ENCODE data around the gene SPRED2.

The SPRED2 gene

DNA sequence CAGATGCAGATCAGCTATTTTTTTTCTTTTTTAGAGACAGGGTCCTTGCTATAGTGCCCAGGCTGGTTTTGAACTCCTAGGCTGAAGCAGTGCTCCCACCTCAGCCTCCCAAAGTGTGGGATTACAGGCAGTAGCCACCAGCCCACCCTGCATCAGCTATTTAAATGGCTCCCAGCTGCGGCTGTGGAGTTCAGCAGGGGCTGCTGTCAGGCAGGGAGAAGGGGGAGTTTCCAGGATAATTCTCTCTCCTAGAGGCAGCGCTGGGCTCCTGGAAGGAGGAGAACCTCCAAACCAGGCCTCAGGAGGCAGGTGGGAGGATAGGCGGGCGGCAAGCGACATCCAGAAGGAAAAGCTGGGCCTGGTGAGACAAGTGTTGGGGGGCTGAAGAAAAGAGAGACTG lies 139.0 kb downstream of the SPRED2 start:
- H3K27ac ChIP-seq: no peak overlapping the region
- TF ChIP-seq, protein P1, sequence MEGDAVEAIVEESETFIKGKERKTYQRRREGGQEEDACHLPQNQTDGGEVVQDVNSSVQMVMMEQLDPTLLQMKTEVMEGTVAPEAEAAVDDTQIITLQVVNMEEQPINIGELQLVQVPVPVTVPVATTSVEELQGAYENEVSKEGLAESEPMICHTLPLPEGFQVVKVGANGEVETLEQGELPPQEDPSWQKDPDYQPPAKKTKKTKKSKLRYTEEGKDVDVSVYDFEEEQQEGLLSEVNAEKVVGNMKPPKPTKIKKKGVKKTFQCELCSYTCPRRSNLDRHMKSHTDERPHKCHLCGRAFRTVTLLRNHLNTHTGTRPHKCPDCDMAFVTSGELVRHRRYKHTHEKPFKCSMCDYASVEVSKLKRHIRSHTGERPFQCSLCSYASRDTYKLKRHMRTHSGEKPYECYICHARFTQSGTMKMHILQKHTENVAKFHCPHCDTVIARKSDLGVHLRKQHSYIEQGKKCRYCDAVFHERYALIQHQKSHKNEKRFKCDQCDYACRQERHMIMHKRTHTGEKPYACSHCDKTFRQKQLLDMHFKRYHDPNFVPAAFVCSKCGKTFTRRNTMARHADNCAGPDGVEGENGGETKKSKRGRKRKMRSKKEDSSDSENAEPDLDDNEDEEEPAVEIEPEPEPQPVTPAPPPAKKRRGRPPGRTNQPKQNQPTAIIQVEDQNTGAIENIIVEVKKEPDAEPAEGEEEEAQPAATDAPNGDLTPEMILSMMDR (conservative IDR thresholded peaks at IDR 0.05): no peak

- H3K27ac ChIP-seq: no peak overlapping the region
- TF ChIP-seq, protein P1 (conservative IDR thresholded peaks at IDR 0.05): no peak
Measured at GRCh38 chr2:65292461-65293011, 139.9 kb downstream of the SPRED2 start.

GRCh38 chr2:65292106-65292400 lies 140.3 kb downstream of the SPRED2 start:
- TF ChIP-seq, protein P1 (conservative IDR thresholded peaks at IDR 0.05): no peak
- no peak overlapping the region for H3K27ac ChIP-seq

DNA sequence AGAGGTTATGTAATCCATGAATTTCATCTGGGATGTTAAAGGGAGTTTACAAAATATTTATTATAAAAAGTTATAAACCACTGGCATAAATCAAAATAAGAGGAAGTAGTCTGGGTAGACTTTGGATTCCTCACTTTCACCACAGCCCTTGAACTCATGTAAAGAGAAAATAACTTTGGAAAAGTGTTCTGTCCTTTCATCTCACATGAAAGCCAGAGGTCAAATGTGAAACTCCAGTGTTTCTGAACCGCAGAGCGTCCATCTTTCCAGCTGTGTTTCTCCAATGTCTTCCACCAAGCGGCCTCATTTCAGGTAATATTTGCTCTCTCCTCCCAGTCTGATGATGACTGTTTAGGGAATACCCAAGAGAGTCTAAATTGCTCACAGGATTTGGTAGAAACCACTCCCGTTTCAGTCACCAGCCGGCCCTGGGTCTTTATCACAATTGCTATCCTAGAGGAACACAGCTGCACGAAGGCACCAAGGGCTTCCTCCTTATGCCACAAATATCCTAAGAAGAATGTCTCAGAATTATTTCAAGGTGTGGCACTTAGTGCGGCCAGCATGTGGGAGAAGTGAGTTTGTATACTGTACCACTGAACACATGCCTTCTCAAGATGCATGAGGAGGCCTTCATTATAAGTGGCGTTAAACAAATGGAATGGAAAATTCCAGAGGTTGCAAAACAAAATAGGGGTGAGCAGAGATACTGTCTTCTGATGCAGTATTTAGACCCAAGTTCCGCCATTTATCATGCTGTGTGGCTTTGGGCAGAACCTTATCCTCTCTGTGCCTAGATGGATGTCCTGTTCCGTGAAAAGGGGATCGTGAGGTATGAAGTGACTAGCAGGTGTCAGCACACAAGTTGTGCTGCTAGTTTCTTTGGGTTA lies 140.9 kb downstream of the SPRED2 start:
- H3K27ac ChIP-seq: no peak overlapping the region
- TF ChIP-seq, protein P1 (conservative IDR thresholded peaks at IDR 0.05): no peak

DNA sequence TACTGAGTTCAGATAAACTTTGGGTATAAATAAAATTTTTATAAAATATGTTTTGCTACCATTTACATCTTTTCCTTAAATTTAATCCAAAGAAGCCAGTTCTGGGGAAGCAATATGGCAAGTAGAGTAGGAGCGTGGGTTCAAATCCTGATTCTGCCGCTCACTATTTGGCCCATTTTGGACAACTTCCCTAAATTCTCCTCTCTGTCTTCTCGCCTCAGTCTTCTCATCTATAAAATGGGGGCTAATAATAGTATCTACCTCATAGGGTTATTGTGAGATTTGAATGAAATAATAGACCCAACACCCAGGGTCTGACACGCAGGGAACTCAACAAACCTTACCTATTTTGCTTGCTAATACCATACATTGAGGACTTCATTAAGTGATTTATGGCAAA lies 145.0 kb downstream of the SPRED2 start:
- TF ChIP-seq, protein P1 (conservative IDR thresholded peaks at IDR 0.05): no peak
- no peak overlapping the region for H3K27ac ChIP-seq

- H3K27ac ChIP-seq: no peak overlapping the region
- TF ChIP-seq, protein P1 (conservative IDR thresholded peaks at IDR 0.05): no peak
Measured at GRCh38 chr2:65282477-65283053, 149.8 kb downstream of the SPRED2 start.

- TF ChIP-seq, protein P1 (conservative IDR thresholded peaks at IDR 0.05): no peak
- no peak overlapping the region for H3K27ac ChIP-seq
Measured at GRCh38 chr2:65281627-65282351, 150.6 kb downstream of the SPRED2 start.

Measured in VCaP (cell line).